Brain microvascular endothelial cell (primary cell): ENCODE results near the gene DDX52.

ENCODE experiments used
- DNase-seq: peaks from one replicate; pipeline ENCODE4 v3.0.0-alpha.2; 2020
- H3K27ac ChIP-seq: fragments of 250-450 bp; sonication (Bioruptor Pico); 2 replicates; pipeline ENCODE4 v1.5.1; 2020; ENCODE audit warnings: mild to moderate bottlenecking, moderate library complexity
- H3K27me3 ChIP-seq: fragments of 250-450 bp; sonication (Bioruptor Pico); replicated peaks from 2 replicates; pipeline ENCODE4 v1.5.1; 2020; ENCODE audit warnings: mild to moderate bottlenecking
- H3K36me3 ChIP-seq: fragments of 250-450 bp; sonication (Bioruptor Pico); replicated peaks from 2 replicates; pipeline ENCODE4 v1.5.1; 2020; ENCODE audit warnings: mild to moderate bottlenecking
- H3K4me3 ChIP-seq: 2 replicates; pipeline ENCODE4 v1.5.1; 2011; ENCODE audit warnings: low read depth, mild to moderate bottlenecking, control low read depth, low read length, moderate library complexity
- CTCF ChIP-seq: IDR thresholded peaks from 2 replicates; pipeline ENCODE4 v1.5.1; 2011; ENCODE audit warnings: low read depth, mild to moderate bottlenecking, moderate library complexity, low read length, control low read depth, inconsistent platforms; ENCODE audit errors: missing control alignments
- in situ Hi-C: cut with HindIII; loops from 2 replicates; pipeline ENCODE4 v1.10.0; 2017; ENCODE audit warnings: low sequenced_read_pairs, low pct_ligation_motif_present

Gene DDX52

GRCh38 chr17:37607637-37608331, 35.5 kb downstream of the DDX52 start:
- Histone ChIP-seq H3K27ac (no peak overlapping the region), H3K4me3 (peak overlapping the region; percentile 95), H3K27me3 (no peaks in the 10 kb centered on the region), H3K36me3 (peaks cover 4% of the 10 kb centered on the region)
- TF ChIP-seq CTCF, result no peak
- DNase-seq, result no peak
- in situ Hi-C loops, result no loop called here

GRCh38 chr17:37605813-37606505, 37.3 kb downstream of the DDX52 start:
- no peaks in the 10 kb centered on the region for H3K27me3 ChIP-seq
- in situ Hi-C loops, result no loop called here
- H3K27ac ChIP-seq, result no peak overlapping the region
- no peak for TF ChIP-seq CTCF
- H3K4me3 ChIP-seq, result no peak overlapping the region
- H3K36me3 ChIP-seq, result peaks cover 2% of the 10 kb centered on the region
- DNase-seq, result no peak

- in situ Hi-C loops, result no loop called here
- H3K27me3 ChIP-seq, result no peaks in the 10 kb centered on the region
- H3K36me3 ChIP-seq, result peaks cover 2% of the 10 kb centered on the region
- H3K4me3 ChIP-seq, result no peak overlapping the region
- DNase-seq, result no peak
- no peak overlapping the region for H3K27ac ChIP-seq
- no peak for TF ChIP-seq CTCF
Measured at GRCh38 chr17:37605081-37605480, 38.2 kb downstream of the DDX52 start.

- Histone ChIP-seq H3K36me3 (peaks cover 2% of the 10 kb centered on the region), H3K4me3 (no peak overlapping the region), H3K27ac (no peak overlapping the region), H3K27me3 (no peaks in the 10 kb centered on the region)
- no peak for DNase-seq
- in situ Hi-C loops, result no loop called here
- TF ChIP-seq CTCF, result no peak
Measured at GRCh38 chr17:37604556-37604955, 38.7 kb downstream of the DDX52 start.

- H3K27me3 ChIP-seq, result no peaks in the 10 kb centered on the region
- no peak overlapping the region for H3K27ac ChIP-seq
- peaks cover 40% of the 10 kb centered on the region for H3K36me3 ChIP-seq
- DNase-seq, result no peak
- no peak overlapping the region for H3K4me3 ChIP-seq
- no peak for TF ChIP-seq CTCF
- in situ Hi-C loops, result no loop called here
Measured at GRCh38 chr17:37598145-37598544, 45.1 kb downstream of the DDX52 start.
